ENCODE measurements around the gene C1orf226. TPM values are rescaled to one million over a fixed set of nuclear protein-coding genes. Genes with fewer than 3 reads are reported as not detected.

Gene C1orf226
- total RNA-seq, 1 donor from 2014 or later = 0.26 TPM

DNA sequence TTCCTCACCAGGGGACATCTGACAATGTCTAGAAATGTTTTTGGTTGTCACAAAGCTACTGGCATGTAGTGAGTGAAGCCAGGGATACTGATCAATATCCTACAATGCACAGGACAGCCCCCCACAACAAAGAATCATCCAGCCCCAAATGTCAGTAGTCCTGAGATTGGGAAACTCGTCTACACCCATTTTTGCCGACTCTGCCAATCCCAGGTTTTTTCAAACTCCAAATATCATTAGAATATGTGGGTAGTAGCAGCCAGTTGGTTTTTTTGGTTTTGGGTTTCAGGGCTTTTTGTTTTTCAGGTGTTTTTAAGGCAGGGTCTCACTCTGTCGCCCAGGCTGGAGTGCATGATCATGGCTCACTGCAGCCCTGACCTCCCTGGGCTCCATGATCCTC is 10.8 kb upstream of the C1orf226 start:
- no peak for DNase-seq (ENCODE audit: low read depth)
- FAIRE-seq = no peak
- H3K36me3 ChIP-seq (ENCODE audit: control insufficient read depth, insufficient read depth, low read length) = no peaks in the 10 kb centered on the region
- H3K27me3 ChIP-seq (ENCODE audit: control insufficient read depth, insufficient read depth, low read length) = no peaks in the 10 kb centered on the region
- TF ChIP-seq, protein P1, sequence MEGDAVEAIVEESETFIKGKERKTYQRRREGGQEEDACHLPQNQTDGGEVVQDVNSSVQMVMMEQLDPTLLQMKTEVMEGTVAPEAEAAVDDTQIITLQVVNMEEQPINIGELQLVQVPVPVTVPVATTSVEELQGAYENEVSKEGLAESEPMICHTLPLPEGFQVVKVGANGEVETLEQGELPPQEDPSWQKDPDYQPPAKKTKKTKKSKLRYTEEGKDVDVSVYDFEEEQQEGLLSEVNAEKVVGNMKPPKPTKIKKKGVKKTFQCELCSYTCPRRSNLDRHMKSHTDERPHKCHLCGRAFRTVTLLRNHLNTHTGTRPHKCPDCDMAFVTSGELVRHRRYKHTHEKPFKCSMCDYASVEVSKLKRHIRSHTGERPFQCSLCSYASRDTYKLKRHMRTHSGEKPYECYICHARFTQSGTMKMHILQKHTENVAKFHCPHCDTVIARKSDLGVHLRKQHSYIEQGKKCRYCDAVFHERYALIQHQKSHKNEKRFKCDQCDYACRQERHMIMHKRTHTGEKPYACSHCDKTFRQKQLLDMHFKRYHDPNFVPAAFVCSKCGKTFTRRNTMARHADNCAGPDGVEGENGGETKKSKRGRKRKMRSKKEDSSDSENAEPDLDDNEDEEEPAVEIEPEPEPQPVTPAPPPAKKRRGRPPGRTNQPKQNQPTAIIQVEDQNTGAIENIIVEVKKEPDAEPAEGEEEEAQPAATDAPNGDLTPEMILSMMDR (IDR thresholded peaks at IDR 0.05; ENCODE audit: insufficient read depth, low read length, severe bottlenecking) = no peak
- no peak overlapping the region for H3K4me3 ChIP-seq (ENCODE audit: low read depth, low read length)

DNA sequence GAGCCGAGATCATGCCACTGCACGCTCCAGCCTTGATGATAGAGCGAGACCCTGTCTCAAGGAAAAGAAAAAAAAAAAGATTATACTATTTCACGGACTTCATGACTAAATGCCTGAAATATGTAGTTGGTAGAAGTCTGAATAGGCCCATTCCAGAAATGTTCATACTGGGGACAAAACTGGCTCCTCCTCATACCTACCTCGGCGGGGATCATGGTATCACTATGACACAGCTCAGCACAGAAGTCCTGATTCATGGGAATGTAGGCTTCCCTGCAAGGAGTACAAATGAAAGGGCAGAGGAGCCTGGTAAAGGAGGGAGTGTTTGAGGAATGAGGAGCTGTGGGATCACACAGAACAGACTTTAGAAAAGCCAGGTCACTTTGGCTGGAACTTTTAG is 9.9 kb upstream of the C1orf226 start:
- Histone ChIP-seq H3K4me3 (ENCODE audit: low read depth, low read length) (no peak overlapping the region), H3K27me3 (ENCODE audit: control insufficient read depth, insufficient read depth, low read length) (no peaks in the 10 kb centered on the region), H3K36me3 (ENCODE audit: control insufficient read depth, insufficient read depth, low read length) (no peaks in the 10 kb centered on the region)
- TF ChIP-seq, protein P1 (IDR thresholded peaks at IDR 0.05; ENCODE audit: insufficient read depth, low read length, severe bottlenecking) = no peak
- FAIRE-seq (no peak), DNase-seq (ENCODE audit: low read depth) (peak; percentile 53)

DNA sequence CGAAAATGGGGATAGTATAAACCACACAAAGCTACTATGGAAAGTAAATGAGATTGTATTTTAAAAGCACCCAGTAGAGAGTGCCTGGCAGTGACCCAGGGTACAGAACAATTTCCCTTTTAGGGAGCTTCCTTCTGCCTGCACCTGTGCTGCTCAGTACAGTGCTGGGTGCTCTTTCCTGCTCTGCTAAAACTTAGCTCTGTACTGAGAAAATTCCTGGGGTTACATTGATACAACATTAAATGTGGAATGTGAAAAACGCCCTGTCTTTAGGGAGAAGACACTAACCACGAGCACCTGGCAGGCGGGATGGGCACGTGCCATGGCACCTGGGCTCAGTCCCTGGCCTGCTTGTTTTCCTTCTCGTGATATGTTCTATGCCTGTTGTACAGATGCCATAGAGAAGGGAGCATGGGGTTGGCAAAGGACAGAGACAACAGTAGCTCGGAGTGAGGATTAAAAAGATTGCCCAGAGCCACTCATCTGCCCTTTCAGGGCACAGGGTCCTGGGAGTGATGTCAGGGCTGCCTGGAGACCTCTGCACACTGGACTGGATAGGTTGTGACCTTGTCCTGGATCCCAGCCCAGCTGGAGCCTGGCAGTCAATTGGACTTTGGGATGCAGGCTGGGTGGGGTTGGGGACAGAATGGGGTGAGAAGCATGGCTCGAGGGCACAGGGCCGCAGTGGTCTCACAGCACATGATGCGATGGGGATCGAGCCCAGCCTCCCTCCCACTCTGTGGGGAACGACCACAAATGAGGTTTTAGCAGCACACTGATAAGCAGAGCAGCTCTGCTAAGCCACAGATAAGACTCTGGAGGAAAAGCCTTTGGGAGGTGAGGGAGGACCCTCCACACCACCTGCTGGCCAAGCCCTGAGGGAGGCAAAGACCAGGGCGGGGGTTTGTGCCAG is 9.1 kb upstream of the C1orf226 start:
- FAIRE-seq (no peak), DNase-seq (ENCODE audit: low read depth) (no peak)
- H3K36me3 ChIP-seq (ENCODE audit: control insufficient read depth, insufficient read depth, low read length) = no peaks in the 10 kb centered on the region
- TF ChIP-seq, protein P1 (IDR thresholded peaks at IDR 0.05; ENCODE audit: insufficient read depth, low read length, severe bottlenecking) = no peak
- H3K4me3 ChIP-seq (ENCODE audit: low read depth, low read length) = no peak overlapping the region
- no peaks in the 10 kb centered on the region for H3K27me3 ChIP-seq (ENCODE audit: control insufficient read depth, insufficient read depth, low read length)

DNA sequence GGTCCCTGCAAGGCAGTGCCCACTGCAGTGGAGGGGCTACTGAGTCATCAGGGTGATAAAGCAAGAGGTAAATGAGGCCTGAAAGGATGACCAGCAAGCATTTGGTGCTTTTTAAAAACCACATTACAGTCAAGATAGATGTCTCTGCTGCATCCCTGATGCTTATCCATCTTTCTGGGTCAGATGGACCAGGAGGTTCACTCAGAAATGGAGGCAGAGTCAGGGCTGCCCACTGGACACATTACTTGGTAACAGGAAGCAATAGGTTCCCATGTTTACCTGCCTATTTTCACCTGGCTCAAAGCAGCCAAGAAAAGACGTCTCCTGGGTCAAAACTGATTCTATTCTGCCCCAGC is 8.5 kb upstream of the C1orf226 start:
- H3K4me3 ChIP-seq (ENCODE audit: low read depth, low read length) = no peak overlapping the region
- H3K36me3 ChIP-seq (ENCODE audit: control insufficient read depth, insufficient read depth, low read length) = no peaks in the 10 kb centered on the region
- DNase-seq (ENCODE audit: low read depth) = no peak
- FAIRE-seq = no peak
- no peaks in the 10 kb centered on the region for H3K27me3 ChIP-seq (ENCODE audit: control insufficient read depth, insufficient read depth, low read length)
- TF ChIP-seq, protein P1 (IDR thresholded peaks at IDR 0.05; ENCODE audit: insufficient read depth, low read length, severe bottlenecking) = no peak

DNA sequence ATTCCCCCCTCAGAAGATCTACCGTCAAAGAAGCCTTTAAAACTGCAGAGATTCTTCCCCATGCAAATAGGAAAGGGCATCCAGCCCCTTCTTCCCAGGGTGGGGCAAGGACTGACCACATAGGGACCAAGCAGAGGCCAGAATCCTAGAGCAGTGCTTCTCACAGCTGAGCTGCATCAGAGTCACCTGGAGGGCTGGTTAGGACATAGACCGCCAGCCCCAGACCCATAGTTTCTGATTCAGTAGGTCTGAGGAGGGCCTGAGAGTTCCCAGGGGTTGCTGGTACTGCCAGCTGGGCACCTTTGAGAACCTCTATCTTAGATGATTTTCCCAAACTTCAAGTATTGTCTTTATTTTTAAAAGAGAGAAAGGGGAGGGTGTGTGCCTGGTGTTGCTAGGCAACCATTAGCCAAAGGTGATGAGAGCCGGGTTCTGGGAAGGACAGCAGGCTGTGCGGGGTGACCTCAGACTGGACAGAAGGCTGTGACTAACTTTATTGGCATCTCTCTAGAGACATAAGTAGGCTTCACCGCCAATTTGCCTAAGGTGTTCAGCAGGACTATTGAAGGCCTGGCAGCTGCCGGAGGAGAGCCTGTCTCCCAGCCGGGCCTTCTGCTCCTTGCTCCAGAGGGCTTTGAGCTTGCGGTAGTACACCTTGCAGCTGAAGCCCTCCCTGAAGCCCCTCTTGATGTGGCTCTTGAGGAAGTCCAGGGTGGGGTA is 7.8 kb upstream of the C1orf226 start:
- no peak for FAIRE-seq
- no peak for DNase-seq (ENCODE audit: low read depth)

More for the DNA sequence above, 7.8 kb upstream of the C1orf226 start:
- Histone ChIP-seq H3K4me3 (ENCODE audit: low read depth, low read length) (no peak overlapping the region), H3K27me3 (ENCODE audit: control insufficient read depth, insufficient read depth, low read length) (no peaks in the 10 kb centered on the region), H3K36me3 (ENCODE audit: control insufficient read depth, insufficient read depth, low read length) (no peaks in the 10 kb centered on the region)
- TF ChIP-seq, protein P1 (IDR thresholded peaks at IDR 0.05; ENCODE audit: insufficient read depth, low read length, severe bottlenecking) = no peak
